Measurements from ENCODE around the gene NAPA.

The NAPA gene

DNA sequence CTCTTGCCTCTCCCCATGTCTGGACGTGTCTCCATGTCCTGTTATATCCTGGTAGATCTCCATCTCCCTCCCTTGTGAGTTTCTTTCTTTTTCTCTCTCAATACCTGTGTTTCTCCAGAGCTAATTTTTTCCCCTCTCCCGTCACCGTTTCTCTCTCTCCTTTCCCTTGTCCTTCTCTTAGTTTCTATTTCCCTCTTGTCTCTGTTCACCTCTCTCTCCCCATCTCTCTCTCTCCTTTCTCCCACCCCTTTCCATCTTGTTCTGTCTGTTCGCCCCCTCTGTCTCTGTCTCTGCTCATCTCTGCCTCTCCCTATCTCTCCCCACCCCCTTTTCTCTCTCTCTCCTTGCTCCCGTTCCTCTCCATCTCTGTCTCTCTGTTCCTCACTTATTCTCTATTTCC, 56.2 kb downstream of the NAPA start:
- no peak for DNase-seq (ENCODE audit: low spot score)

DNA sequence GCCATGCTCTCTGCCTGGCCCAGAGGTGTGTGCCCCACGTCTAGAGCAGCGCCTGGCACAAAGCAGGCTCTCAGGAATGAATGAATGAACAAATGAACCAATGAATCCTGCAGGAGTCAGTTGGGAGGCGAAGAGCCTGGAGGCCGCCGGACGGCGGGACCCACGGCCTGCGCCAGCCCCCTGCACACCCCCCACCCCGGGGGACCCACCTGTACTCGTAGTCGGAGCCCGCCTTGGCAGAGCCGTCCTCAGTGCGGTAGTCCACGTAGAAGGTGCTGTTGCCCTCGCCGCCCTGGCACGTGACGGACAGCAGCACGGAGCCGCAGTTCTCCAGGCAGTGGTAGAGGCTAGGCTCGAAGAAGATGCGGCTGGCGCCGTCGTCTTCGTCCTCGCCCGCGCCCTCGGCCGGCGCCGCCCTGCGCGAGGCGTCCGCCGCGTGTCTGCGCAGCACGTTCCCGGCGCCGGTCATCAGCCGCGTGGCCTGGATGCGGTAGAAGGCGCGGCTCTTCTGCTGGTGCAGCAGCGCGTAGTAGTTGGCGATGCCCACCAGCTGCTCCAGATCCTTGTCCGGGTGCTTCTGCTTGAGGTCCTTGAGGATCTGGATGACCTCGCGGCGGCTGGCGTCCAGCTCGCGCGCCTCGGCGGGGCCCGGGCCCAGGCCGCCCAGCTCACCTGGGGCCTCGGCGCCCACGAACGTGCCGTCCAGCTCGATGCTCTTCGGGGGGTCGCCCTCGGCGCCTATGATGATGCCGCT, 58.0 kb downstream of the NAPA start:
- DNase-seq (ENCODE audit: low spot score): no peak

DNA sequence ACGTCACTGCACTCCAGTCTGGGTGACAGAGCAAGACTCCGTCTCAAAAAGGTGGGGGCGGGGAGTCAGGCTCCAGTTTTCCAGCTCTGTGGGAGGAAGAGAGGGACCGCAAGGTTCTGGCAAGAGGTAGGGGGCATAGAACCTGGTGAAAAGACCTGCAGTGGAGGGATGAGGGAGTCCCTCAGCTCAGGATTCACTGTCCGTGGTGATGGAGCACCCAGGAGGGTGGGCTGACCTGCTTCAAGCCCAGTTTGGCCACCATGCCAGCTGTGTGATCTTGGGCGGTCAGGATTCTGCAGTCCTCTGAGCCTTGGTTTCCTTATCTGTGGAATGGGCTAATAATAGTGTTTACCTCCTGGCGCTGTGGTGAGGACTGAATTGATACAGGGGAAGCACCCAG, 64.4 kb downstream of the NAPA start:
- no peak for DNase-seq (ENCODE audit: low spot score)

DNA sequence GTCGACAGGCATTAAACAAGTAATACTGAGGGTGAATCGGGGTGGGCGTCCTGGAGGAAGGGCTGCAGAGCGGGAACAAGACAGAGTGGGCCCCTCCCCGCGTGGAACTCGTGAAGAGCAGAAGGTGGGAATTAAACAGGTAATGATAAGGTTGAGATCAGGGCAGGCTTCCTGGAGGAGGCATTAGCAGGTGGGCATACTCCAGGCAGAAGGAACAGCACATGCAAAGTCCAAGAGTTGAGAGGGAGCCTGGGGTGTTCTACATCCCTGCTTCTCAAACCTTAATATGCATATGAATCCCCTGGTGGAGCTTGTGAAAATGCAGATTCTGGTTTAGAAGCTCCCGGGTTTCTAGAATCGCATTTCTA, 66.5 kb downstream of the NAPA start:
- no peak for DNase-seq (ENCODE audit: low spot score)

DNA sequence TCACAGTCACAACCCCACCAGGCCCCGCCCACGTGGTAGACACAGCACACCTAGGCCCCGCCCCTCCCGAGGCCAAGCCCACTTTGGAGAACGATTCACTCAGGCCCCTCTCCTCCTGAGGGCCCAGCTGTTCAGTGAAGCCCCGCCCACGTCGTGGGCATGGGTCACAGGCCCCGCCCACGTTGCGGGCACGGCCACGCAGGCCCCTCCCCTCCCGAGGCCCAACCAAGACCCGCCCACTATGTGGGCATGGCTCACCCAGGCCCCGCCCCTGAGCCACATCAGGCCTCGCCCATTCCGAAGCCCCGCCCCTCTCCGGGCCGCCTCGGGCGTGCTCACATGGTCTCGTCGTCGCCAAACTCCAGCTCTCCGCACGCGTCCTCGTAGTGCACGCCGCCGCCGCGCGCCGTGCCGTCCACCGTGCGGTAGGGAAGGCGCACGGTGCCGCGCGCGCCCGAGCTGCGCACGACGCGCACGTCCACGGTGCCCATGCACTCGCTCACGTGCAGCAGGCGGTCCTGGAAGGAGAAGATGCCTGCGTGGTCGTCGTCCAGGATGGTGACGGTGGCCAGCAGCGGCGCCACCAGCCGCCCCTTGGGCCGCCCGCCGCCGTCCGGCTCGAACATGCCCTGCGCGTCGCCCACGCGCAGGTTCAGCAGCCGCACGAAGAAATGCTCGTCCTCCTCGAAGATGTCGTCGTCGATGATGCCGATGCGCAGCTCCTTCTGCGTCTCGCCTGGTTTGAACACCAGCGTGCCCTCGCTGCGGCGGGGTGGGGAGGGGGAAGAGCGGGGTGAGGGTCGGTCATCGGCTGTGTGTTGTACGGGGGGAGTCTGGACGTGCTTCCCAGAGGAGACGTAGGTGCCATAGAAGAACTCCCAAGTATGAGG, 67.1 kb downstream of the NAPA start:
- peak; percentile 42 for DNase-seq (ENCODE audit: low spot score)

DNA sequence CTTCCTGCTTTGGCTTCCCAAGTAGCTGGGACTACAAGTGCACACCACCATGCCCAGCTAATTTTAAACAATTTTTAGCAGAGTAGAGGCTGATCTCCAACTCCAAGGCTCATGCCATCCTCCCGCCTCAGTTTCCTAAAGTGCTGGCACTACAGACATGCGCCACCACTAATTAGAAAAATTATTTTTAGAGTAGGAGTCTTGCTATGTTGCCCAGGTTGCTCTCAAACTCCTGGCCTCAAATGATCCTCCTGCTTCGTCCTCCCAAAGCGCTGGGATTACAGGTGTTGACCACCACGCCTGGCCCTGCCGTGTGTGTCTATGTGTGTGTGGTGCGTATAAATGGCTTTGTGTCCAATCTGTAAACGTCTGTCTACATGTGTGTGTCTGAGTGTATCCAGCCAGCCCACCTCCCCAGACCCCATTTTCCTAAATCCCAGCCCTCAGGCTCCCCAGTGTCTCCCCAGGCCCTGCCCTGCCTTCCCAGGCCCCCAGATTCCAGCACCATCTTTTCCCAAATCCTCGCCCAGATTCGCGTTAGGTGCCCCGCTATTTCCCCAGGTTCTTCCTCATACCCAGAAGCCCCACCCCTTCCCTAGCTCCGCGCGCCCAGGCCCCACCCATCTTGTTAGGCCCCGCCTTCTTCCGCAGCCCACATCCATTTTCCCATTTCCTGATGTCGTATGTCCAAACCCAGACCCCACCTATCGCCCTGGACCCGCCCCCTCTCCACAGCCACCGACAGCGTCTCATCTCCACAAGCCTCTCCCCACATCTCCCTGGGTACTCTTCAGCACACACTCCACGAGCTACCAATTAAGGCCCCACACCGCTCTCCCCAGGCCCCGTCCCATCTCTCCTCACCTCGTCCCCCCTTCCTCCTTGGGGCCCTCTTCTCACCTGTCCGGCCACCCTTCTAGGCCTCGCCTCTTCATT, 68.1 kb downstream of the NAPA start:
- DNase-seq (ENCODE audit: low spot score): no peak

DNA sequence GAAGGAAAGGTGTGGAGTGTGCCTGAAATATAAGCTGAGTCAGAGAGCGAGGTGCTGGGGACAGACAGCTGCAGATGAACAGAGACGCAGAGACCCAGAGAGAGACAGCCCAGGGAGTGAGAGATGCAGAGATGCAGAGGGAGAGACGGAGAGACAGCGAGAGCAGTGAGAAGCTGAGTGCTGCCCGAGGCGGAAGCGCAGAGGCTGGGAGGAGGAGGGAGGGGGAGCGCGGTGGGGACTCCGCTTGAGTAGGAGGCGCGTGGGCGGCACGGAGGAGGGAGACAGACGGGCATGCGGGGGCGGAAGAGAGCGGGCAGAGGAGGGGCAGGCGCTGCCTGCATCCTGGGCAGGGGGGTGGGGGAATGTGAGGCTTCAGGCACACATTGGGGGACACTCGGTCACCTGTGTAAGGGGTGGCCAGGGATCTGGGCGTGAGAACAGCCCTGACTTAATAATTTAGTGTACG, 68.9 kb downstream of the NAPA start:
- peak; percentile 54 for DNase-seq (ENCODE audit: low spot score)

DNA sequence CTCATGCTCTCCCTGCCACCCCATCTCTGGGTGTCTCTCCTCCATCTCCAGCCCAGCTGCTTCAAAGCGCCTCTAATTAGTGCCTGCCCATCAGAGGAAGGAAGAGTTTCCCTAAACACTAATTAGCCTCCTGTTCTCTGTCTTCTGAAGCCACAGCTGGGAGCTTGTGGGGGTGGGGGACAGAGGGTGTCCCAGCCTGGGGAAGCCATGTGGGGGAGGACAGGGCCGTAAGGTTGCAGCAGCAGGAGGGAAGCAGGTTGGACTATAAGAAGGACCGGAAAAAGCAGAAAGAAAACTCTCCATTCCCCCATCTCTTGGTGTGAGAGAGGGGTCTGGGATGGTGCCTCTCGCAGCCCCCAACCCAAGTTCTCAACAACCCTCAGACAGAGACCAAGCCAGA, 69.3 kb downstream of the NAPA start:
- DNase-seq (ENCODE audit: low spot score): no peak

DNA sequence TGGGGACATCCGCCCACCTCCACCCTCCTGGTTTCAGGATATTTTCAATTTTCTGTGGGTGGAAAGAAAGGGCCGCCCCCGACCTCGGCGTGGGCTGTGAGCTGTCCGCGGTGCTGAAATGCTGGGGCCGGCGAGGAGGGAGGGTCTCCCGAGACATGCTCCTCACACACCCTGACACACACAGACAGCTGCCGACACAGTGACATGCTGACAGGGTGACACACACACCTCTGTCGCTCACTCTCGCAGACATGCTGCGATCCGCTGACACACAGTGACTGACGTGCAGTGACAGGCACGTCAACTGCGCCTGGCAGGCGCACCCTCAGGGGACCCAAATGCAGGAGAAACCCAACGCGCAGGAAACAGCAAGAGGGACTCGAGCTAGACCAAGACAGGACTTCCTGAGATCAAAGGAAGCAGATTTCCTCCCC, 70.5 kb downstream of the NAPA start:
- no peak for DNase-seq (ENCODE audit: low spot score)

DNA sequence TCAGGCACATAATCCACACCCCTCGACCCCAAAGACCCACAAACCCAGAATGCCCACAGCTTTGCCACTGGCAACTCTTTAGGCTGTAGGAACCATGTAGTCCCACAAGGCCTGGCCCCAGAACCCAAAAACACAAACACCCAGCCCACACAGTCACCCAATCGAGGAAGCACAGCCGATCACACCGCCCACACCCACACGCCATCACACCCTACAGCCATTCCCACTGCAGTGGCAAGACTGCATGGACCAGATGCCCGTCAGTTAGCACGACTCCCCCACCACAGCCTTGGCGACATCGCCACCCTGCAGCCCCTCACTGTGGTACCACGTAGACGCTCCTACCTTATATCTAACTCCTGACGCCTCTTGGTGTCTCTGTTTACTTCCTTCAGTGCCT, 71.5 kb downstream of the NAPA start:
- peak; percentile 49 for DNase-seq (ENCODE audit: low spot score)

DNA sequence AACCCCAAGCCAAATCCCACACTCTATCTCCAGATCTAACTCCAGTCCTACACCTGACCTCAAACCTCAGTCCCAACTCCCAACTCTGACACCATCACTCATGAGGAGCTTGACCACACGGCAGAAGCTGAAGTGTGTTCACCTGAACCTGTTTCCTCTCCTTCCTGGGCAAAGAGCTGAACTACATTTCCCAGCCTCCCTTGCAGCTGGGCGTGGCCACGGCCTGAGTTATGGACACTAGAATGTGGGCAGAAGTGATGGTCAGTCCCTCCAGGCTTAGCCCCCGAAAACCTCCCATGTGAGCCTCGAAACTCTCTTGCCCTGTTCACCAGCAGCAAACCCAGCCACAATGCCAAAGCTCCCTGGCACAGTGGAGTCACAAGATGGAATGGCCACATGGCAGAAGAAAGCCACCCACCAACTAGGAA, 76.1 kb downstream of the NAPA start:
- DNase-seq (ENCODE audit: low spot score): no peak

All from Ammon's horn (tissue), 1 donor.